ENCODE data around the gene ORC5.
"Not testable (repeated sequence)": the region's sequence is repeated elsewhere in the genome, so short reads cannot be mapped to it uniquely, and the experiment has no call there.

ORC5 gene

DNA sequence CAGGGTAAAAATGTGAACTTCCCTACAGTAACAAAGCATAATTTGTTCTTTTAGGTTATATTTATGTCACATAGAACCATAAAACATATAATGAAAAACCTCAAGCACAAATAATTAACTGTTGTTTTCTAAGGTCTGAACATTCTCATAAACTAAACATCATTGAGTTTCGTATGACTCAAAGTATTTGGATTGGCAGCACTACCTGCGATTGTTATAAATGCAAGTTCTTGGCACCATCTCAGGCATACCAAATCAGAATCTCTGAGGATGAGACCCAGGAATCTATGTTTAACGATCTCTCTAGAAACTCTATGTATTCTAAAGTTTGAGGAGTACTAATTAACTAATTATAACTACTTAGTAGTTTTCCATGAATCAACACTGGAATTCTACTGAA is 22.5 kb downstream of the ORC5 start:
- DNase-seq (ENCODE audit: low spot score) = no peak

DNA sequence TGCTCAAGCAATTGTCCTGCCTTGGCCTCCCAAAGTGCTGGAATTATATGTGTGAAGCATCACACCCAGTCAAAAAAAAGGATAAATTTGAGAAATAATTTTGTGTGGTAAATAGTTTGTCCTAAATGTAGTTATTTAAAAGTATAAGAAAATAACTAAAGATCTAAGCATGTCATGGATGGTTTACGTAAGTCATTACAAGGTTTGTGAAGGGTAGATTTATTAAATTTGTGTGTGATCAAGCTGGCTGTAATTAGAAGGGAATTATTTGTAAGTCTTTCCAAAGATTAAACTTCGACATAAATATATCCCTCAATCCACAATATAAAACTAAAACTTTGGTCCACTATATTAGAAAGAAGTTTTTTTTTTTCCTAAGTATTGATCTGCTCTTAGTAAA is 28.6 kb downstream of the ORC5 start:
- no peak for DNase-seq (ENCODE audit: low spot score)

DNA sequence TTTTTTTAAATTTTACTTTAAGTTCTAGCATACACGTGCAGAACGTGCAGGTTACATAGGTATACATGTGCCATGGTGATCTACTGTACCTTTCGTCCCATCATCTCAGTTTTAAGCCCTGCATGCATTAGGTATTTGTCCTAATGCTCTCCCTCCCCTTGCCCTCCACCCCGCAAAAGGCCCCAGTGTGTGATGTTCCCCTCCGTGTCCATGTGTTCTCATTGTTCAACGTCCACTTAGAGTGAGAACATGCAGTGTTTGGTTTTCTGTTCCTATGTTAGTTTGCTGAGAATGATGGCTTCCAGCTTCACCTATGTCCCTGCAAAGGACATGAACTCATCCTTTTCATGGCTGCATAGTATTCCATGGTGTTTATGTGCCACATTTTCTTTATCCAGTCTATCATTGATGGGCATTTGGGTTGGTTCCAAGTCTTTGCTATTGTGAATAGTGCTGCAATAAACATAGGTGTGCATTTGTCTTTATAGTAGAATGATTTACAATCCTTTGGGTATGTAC is 30.2 kb downstream of the ORC5 start:
- not testable (repeated sequence) for DNase-seq (ENCODE audit: low spot score)

DNA sequence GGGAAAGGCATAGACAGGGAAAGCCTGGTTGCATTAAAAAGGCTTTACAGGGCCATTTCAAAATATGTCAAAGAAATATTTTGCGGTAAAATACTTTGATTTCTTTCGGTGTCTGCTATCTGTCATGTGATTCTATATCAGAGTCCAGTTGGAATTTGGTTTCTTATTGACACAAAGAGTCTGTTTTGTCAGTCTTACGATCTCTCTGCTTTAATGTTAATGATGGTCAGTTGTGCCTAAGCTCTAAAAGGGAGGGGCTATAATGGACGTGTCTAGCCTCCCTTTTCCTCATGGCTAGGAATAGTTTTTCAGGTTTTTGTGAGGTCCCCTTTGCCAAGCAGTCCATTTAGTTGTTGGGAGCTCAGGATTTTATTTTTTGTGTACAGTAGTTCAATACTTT is 31.5 kb downstream of the ORC5 start:
- no peak for DNase-seq (ENCODE audit: low spot score)

DNA sequence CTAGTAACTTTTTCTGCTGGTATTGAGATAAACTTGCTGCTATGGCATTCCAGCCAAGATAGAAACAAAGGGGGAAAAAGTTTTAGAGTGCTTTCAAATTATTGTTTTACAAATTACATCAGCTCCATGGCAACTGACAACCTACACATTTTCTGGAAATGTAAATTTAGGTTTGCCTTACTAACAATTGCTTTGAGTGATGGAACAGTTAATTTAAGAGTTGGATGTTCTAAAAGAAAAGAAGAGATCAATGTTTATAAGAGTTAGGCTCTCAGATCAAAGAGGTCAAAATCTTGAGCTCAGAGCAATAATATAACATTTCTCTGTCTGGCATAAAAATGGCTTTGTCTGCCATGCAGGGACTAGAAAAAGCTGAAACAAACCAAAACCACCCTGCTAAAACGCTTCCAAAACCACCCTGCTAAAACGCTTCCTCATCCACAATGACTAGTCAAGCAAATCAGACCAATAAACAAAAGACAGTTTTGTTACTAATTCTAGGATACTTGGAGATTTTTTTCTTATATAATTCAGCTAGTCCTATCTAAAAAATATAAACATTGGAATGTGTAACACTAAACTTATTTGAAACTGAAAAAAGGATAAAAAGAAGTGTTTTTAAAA is 32.3 kb downstream of the ORC5 start:
- no peak for DNase-seq (ENCODE audit: low spot score)

DNA sequence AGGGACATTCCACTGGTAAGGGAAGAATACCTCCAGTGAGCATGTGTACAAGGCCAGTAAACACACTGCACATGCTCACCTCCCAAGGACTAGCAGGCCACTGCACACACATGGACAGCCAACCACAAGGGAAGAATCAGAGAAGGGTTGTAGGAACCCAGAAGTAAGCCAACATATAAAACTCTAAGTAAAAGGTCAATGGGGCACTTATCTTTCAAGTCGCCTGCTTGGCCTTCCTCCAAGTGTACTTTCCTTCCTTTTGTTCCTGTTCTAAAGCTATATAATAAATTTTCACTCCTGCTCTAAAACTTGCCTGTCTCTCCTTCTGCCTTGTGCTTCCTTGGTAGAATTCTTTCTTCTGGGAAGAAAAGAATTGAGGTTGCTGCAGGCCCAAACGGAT is 33.0 kb downstream of the ORC5 start:
- no peak for DNase-seq (ENCODE audit: low spot score)

DNA sequence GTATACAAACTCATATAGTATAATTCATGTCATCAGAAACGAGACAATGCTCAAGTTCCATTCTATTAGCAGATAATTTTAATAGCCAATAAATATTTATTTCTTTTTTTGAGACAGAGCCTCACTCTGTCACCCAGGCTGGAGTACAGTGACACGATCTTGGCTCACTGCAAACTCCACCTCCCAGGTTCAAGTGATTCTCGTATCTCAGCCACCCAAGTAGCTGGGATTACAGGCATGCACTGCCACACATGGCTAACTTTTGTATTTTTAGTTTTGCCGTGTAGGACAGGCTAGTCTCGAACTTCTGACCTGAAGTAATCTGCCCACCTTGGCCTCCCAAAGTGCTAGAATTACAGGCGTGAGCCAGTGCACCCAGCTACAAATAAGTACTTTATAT is 45.7 kb downstream of the ORC5 start:
- no peak for DNase-seq (ENCODE audit: low spot score)

DNA sequence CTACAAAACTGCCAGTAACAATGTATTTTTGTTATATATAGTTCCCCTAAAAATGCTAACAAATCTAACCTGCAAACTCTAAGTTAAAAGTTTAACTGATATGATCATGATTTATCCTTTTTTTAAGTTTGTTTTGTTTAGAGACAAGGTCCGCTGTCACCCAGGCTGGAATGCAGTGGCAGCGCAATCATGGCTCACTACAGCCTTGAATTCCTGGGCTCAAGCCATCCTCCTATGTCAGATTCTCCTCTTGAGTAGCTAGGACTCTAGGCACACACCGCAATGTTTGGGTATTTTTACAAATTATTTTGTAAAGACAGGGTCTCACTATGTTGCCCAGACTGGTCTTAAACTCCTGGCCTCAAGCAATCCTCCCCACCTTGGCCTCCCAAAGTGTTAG is 46.6 kb downstream of the ORC5 start:
- no peak for DNase-seq (ENCODE audit: low spot score)

DNA sequence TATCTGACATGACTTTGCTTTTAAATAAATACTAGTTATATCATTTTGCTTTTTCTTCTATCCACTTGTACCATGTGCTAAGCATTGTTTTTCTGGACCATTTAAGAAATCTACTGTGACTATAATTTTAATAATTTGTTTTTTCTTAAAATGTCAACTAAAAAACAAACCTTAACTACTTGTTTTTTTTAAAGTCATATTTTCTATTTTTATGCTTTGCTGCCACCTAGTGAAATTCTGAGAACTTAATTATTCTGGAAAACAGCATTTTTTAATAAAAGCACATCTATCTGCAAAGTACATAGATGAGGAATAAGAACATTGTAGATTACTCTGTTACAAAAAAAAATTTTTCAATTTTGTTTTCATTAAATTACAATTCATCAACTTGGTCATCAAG is 47.4 kb downstream of the ORC5 start:
- peak; percentile 37 for DNase-seq (ENCODE audit: low spot score)

DNA sequence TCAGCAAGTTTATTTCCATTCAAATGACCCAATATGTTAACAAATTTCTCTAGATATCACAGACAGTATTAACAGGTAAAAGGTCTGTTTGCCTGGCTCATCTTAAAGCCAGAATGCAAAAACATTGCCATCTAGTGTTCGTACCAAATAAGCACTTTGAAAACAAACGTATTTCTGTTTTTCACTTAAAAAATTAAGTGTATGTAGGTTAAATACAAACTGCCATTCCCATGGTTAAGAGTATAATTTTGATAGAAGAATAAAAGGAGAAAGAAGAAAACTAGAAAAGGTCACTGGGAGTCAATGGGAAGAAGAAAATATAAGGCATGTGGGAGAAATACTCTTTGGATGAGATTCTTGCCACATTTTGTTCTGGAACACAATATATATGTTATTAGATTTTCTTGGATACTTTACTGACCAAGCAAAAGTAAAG is 51.0 kb downstream of the ORC5 start:
- peak; percentile 34 for DNase-seq (ENCODE audit: low spot score)

DNA sequence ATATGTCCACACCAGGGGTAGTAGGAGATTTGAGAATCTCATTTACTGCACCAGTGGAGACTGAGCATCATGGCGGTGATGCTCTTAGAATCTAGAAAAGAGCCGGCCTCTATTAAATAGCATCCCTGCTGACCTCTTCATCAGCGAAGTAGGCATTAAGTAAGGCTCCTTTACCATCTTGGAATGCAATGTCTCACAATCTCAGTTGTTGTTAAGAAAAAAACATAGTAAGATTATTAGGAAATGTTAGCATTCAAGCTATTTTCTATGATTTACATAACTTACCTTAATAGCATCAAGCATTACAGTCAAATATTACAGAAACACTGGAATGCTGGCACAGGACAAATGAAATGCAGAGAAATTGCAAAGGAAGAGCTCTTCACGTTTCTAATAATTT is 54.5 kb downstream of the ORC5 start:
- DNase-seq (ENCODE audit: low spot score) = no peak

DNA sequence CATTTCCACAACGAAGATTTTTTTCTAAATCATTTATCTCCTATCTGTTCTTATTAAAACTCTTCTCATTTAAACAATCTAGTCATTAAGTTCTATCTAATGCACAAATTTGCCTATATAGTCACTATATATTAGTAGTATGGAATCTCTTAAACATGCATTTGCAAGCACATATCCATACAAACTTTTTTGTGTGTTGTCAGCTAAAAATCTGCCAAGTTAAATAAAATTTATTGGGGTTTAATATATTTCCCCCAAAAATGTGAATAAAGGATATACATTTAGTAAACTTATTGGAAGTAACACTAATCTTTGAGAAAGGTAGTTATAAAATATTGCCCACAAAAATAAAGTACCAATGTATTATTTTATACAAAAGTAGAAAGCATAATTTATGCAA is 55.3 kb downstream of the ORC5 start:
- DNase-seq (ENCODE audit: low spot score) = no peak

DNA sequence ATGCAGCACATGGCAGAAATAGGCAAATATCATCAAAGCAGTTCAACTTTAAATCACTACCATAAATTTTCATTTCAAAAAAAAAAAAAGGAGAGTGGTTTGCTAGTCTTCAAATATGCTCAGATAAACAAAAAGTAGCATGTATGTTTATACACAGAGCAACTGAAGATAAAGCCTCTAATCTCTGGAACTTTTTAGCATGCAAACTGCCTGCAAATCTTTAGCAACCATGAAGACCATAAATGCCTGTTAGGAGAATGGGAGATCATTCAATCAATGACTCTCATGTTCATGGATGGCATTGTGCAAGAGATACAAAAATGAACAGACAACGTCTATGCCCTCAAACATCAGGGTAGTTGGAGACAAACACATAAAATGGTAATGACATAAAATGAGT is 57.3 kb downstream of the ORC5 start:
- DNase-seq (ENCODE audit: low spot score) = no peak

DNA sequence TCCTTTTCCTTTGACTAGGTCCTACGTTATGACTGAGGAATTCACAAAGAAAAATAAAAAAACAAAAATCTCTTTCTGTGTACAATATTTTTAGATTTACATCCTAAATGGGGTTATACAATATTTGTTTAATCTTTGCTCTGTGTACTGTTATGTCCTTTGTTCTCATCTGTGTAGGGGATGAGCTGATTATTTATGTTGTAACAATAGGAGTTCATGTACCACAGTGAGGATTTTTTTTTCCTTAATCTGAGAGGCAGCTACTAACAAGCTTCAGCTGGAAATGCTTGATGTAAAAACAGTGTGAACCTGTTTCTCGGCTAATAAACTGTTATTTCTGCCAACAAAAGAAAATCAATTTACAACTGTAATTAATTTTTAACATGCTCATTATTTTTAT is 58.0 kb downstream of the ORC5 start:
- no peak for DNase-seq (ENCODE audit: low spot score)

DNA sequence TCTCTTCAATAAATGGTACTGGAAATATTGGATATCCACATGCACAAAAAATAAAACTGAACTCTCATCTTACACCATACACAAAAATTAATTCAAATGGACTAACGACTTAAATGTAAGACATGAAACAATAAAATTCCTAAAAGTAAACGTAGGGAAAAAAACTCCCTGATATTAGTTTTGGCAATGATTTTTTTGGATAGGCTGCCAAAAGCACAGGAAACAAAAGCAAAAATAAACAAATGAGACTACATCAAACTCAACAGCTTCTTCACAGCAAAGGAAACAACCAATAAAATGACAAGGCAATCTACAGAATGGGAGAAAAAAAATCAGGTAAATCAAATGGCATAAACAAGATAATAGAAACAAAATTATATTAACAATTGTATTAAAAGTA is 65.7 kb downstream of the ORC5 start:
- no peak for DNase-seq (ENCODE audit: low spot score)

DNA sequence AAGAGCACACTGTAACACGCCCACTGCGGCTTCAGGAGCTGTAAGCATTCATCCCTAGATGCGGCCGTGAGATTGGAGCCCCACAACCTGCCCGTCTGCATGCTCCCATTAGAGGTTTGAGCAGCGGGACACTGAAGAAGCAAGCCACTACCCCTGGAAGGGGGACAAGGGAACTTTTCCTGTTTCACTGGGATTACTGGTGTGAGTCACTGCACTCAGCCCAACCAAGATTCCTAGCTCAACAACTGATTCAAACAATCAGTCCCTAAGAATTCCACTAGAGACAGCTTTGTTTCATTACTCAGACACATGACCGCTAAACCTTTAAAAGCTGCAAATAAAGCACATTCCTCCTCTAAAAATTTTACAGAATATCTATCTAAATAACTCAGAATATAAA is 69.8 kb downstream of the ORC5 start:
- peak; percentile 27 for DNase-seq (ENCODE audit: low spot score)

DNA sequence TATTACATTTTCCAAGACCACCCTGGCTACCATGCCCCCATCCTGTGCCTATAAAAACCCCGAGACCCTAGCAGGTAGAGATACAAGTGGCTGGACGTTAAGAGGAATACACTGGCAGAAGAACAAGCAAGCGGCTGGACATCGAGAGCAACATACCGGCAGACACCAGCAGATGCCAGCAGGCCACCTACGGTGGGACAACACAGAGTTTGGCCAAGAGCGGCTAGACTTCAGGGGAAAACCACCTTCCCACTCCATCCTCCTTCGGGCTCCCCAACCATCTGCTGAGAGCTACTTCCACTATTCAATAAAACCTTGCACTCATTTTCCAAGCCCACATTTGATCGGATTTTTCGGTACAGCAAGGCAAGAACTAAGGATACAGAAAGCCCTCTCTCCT is 70.3 kb downstream of the ORC5 start:
- no peak for DNase-seq (ENCODE audit: low spot score)

DNA sequence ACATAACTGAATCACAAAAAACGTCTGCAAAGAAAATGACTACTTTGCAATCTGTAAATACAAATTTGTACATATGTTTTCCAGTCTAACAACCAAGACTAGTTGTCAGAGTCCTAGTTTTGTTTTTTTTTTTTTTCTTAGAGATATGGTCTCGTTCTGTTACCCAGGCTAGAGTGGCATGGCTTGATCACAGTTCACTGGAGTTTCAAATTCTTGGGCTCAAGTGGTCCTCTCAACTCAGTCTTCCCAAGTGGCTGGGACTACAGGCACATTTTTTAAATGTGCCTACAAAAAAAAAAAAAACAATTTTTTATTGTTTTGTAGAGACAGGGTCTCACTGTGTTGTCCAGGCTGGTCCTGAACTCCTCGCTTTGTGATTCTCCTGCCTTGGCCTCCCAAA is 70.8 kb downstream of the ORC5 start:
- no peak for DNase-seq (ENCODE audit: low spot score)

DNA sequence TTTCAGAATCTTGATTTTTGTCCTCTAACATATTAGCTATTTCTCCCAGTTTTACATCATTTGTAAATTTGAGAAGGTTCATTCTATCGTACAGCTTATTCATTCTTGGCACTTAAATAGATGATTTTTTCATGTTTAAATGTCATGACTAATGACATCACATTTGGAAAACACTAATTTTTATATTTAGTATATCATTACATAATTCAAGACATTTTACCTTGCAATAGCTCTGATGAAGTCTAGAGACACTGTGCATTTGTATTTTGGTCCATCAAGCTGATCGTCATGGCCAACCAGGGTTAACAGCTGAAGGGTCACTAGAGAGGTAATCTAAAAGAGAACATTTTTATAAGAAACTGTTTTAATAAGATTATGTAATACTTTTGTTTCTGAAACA is 71.3 kb downstream of the ORC5 start:
- no peak for DNase-seq (ENCODE audit: low spot score)

DNA sequence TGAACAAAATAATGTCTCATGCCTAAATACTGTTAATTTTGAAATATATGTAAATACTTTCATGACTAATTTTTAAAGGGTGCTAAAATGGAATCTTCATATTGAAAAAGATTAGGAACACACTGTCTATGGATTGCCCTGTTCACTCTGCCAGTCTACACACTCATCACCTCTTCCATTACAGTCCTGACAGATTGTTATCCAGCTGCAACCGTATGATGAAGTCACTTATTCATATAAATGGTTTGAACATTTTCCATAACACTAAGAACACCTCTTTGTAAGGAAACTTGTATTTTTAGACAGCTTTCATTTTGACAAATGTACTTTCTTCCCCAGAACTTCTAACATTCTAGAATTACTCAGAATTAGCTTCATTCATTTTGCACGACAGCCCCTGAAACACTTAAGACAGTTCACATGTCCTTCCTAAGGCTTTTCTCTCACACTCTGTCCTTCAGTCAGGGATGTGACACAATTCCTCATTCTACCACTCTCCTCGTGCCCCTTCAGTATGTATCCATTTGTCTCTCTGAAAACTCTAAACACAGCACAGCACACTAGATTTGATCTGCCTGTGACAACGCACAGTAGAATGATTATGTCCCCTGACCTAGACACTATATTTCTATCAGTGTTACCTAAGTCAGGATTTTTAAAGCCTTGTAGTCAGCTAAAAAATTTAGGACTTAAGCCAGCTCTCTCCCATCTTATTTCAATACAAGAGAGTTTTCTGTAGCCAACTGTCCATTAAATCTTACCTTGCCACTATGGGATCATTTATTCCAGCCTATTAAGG is 71.9 kb downstream of the ORC5 start:
- DNase-seq (ENCODE audit: low spot score) = no peak

DNA sequence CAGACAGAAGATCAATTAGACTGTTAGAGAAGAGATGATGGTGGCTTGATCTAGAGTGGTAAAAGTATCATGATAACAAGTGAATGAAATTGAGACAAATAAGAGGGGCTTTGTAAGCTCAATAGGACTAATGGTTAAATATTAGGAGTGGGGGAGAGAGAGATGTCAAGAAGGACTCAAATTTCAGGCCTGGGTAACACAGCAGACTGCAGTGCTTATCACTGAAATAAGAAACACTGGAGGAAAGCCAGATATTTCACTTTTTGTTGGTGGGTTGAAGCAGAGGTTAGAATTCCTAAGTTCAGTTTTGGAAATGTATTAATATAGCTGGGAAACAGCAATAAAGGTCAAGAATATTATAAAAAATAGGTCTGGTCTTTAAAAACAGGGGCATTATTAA is 74.6 kb downstream of the ORC5 start:
- no peak for DNase-seq (ENCODE audit: low spot score)

DNA sequence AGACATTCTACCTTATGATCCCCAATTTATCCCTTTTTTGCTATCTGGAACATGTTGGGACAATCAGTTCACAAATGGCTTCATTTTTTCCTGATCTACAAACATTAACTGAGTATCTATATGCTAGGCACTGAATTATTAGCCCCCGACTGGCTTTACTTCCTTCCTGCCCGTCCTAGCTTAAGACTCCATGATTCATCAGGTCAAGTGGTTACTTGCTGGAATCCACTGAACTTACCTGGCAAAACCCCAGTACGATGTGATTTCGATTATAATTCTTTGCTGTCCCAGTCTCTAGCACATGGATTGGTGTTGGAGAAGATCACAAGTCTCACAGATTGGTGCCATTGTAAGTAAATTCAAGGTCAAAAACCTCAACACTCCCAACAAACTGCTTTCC is 77.1 kb downstream of the ORC5 start:
- DNase-seq (ENCODE audit: low spot score) = no peak

DNA sequence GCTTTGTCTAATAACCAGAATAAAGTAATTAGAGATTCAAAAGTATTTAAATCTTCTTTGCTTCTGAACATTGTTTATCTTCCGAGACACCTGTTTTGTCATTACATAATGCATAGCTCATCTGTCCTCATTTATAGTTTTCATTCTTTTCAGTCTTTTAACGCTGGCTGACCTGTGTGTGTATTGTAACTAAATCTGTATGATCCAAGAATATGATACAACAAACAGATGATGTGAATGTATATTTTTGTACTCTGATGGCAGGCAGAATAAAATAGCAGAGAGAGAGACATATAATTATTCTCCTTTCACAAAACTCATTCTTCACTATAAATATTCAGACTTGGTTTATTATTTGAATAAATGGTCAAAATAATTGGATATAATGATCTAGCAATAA is 80.6 kb downstream of the ORC5 start:
- no peak for DNase-seq (ENCODE audit: low spot score)

DNA sequence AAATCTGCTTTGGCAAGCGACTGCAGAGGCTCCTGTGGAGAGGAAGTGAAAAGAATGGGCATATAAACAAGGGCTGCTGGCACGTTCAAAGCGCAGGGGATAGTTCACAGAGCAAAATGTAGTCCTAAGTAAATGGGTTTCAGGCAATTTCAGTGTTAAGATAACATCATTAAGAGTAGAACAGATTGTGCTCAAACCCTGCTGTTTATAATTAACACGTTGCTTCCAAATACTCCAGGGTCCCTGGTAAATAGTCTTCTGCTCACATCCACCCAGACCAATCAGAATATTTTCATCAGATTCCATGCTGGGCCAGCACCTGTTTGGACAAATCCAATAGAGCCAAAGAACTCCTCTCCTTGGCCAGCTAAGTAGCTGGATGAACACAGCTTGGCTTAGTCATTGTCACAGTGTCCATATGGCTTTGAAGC is 81.4 kb downstream of the ORC5 start:
- no peak for DNase-seq (ENCODE audit: low spot score)
